Stimulated activated CD4-positive, alpha-beta T cell treated with anti-CD3 and anti-CD28 coated beads, Interleukin-1b, Interleukin-23, amount 100 ng/mL, for 48 hours (primary cell): ENCODE data around the gene FNDC1.

ENCODE experiments used
- DNase-seq: peaks from one replicate; pipeline ENCODE4 v3.0.0-alpha.2; 2020

The FNDC1 gene

DNA sequence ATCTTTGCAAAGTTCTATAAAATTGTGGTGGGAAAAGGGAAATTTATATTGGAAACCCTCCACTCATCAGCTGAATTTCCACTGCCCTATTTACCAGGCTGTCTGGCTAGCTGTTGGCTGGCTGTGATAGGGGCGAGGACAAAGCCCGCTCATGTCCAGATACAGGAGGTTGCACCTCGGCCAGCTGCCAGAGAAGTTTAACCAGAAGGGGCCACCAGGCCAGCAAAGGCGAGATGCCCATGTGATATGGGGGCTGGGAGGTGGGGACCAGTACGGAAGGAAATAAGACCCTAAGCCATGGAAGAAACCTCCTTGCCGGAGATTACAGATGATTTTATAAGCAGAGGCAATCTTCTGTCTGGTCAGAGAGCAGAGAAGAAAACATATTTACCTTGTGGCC lies 143.8 kb downstream of the FNDC1 start:
- no peak for DNase-seq

GRCh38 chr6:159315562-159315961 lies 146.4 kb downstream of the FNDC1 start:
- DNase-seq, result no peak

- no peak for DNase-seq
Measured at GRCh38 chr6:159317430-159317829, 148.2 kb downstream of the FNDC1 start.

- no peak for DNase-seq
Measured at GRCh38 chr6:159321267-159321666, 152.1 kb downstream of the FNDC1 start.
